Measurements from ENCODE around the gene SOS2.

- TF ChIP-seq CTCF (conservative IDR thresholded peaks at IDR 0.05; ENCODE audit: low read length) (no peak), EZH2phosphoT487 (IDR thresholded peaks at IDR 0.05; ENCODE audit: borderline replicate concordance) (no peak)
These were observed 39.6 kb upstream of the SOS2 start for GRCh38 chr14:50270932-50271331.

Data from Loucy (cell line).